ENCODE results near the gene SLC6A7. TPM values are rescaled to one million over a fixed set of nuclear protein-coding genes. Genes with fewer than 3 reads are reported as not detected.

SLC6A7 gene
- polyA plus RNA-seq, 1 of the 3 experiments (the other 2 are of a cell fraction): not detected

DNA sequence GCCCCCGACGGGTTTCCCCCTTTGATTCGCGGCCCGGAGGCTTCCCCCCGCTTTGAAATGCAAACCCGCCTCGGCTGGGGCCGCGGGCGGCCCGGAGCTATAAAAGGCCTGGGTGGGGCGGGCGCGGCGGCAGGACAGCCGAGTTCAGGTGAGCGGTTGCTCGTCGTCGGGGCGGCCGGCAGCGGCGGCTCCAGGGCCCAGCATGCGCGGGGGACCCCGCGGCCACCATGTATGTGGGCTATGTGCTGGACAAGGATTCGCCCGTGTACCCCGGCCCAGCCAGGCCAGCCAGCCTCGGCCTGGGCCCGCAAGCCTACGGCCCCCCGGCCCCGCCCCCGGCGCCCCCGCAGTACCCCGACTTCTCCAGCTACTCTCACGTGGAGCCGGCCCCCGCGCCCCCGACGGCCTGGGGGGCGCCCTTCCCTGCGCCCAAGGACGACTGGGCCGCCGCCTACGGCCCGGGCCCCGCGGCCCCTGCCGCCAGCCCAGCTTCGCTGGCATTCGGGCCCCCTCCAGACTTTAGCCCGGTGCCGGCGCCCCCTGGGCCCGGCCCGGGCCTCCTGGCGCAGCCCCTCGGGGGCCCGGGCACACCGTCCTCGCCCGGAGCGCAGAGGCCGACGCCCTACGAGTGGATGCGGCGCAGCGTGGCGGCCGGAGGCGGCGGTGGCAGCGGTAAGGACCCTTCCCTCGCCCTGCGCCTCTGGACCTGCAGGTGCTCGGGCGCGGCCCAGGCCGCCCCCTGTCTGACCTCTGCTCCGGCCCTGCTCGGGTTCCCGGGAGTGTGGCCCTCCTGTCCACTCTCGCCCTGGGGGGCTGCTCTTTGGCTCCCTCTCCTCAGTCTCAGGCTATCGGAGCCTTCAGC is 23.0 kb upstream of the SLC6A7 start, which contains the start of gene CDX1:
Gene CDX1 (plus strand): TSS at position 129 of the 862 bp plus-strand sequence. CDS start 99 bp downstream, at position 228.
- H3K27ac ChIP-seq (ENCODE audit: low read depth in 2 of 2, low read length in 1 of 2): no peak within 1 kb of the TSS
- POLR2A ChIA-PET: no interaction called here
- peaks cover 0 to 23% of the 10 kb centered on the region in 2 experiments; a peak in 1 of 4 replicates for H3K4me1 ChIP-seq (ENCODE audit: control insufficient read depth in 1 of 2, insufficient read depth in 2 of 2, low read depth in 1 of 2, low read length in 1 of 2)
- no peak within 1 kb of the TSS for H3K4me2 ChIP-seq
- no peak within 1 kb of the TSS for H2AFZ ChIP-seq (ENCODE audit: low read depth)
- no peaks in the 10 kb centered on the region for H3K36me3 ChIP-seq (replicated peaks in 1 of 2; ENCODE audit: control insufficient read depth in 1 of 2, insufficient read depth in 2 of 2, low read length in 1 of 2)
- H3F3A ChIP-seq (replicated peaks; ENCODE audit: insufficient read depth): no peaks in the 10 kb centered on the region
- TF ChIP-seq, protein P1, sequence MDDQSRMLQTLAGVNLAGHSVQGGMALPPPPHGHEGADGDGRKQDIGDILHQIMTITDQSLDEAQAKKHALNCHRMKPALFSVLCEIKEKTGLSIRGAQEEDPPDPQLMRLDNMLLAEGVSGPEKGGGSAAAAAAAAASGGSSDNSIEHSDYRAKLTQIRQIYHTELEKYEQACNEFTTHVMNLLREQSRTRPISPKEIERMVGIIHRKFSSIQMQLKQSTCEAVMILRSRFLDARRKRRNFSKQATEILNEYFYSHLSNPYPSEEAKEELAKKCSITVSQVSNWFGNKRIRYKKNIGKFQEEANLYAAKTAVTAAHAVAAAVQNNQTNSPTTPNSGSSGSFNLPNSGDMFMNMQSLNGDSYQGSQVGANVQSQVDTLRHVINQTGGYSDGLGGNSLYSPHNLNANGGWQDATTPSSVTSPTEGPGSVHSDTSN (IDR thresholded peaks at IDR 0.05): no peak
- TF ChIP-seq SMC3 (IDR thresholded peaks at IDR 0.05; ENCODE audit: low read depth, low read length) (no peak), MEF2A (IDR thresholded peaks at IDR 0.05; ENCODE audit: borderline replicate concordance, low read depth) (no peak), TAF1 (IDR thresholded peaks at IDR 0.05; ENCODE audit: borderline replicate concordance, low read depth, low read length) (no peak), RCOR1 (IDR thresholded peaks at IDR 0.05; ENCODE audit: low read length) (no peak), CHD2 (IDR thresholded peaks at IDR 0.05; ENCODE audit: low read length, partially characterized antibody) (no peak)
- TF ChIP-seq, protein P2, sequence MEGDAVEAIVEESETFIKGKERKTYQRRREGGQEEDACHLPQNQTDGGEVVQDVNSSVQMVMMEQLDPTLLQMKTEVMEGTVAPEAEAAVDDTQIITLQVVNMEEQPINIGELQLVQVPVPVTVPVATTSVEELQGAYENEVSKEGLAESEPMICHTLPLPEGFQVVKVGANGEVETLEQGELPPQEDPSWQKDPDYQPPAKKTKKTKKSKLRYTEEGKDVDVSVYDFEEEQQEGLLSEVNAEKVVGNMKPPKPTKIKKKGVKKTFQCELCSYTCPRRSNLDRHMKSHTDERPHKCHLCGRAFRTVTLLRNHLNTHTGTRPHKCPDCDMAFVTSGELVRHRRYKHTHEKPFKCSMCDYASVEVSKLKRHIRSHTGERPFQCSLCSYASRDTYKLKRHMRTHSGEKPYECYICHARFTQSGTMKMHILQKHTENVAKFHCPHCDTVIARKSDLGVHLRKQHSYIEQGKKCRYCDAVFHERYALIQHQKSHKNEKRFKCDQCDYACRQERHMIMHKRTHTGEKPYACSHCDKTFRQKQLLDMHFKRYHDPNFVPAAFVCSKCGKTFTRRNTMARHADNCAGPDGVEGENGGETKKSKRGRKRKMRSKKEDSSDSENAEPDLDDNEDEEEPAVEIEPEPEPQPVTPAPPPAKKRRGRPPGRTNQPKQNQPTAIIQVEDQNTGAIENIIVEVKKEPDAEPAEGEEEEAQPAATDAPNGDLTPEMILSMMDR (IDR thresholded peaks at IDR 0.05): no peak
- TF ChIP-seq, protein P3, sequence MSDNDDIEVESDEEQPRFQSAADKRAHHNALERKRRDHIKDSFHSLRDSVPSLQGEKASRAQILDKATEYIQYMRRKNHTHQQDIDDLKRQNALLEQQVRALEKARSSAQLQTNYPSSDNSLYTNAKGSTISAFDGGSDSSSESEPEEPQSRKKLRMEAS (IDR thresholded peaks at IDR 0.05; ENCODE audit: low read depth): no peak
- CTCF ChIA-PET: interaction anchor here (1.3 kb wide), 1 partner anchor 9 kb away, joined by 4 read pairs; no protein-coding TSS in a partner anchor
- H3K9me2 ChIP-seq: no peaks in the 10 kb centered on the region
- peak; percentile 68 for DNase-seq
- H3K79me2 ChIP-seq (ENCODE audit: insufficient read depth): no peaks in the 10 kb centered on the region
- 95% methylated on average over 46 of the region's 93 CpGs for WGBS (ENCODE audit: low lambda C conversion rate)
- no peak within 1 kb of the TSS for H3K4me3 ChIP-seq (ENCODE audit: low read depth in 2 of 2, low read length in 1 of 2)
- H3K9ac ChIP-seq: no peak within 1 kb of the TSS
- no peaks in the 10 kb centered on the region for H4K20me1 ChIP-seq (ENCODE audit: insufficient read depth)
- H3K27me3 ChIP-seq (ENCODE audit: insufficient read depth): no peaks in the 10 kb centered on the region
- no peaks in the 10 kb centered on the region for H3K9me3 ChIP-seq

DNA sequence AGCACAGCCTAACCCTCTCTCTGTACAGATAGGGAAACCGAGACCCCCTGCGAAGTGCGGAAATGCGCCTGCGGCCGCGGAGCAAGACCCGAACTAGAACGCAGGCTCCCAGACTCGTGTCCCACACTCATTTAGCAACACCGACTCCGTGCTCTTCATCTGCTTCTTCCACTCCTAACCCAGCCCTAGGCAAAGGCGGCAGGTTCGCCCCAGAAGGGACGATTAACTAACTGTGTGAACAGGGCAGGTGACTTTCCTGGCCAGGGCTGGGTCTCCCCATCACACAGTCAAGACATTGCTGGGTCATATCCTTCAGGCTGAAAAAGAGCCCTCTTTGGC is 22.4 kb upstream of the SLC6A7 start:
- Histone ChIP-seq H3K36me3 (replicated peaks in 1 of 2; ENCODE audit: control insufficient read depth in 1 of 2, insufficient read depth in 2 of 2, low read length in 1 of 2) (no peaks in the 10 kb centered on the region), H3K4me2 (no peak overlapping the region), H3K4me3 (ENCODE audit: low read depth in 2 of 2, low read length in 1 of 2) (no peak overlapping the region), H3F3A (replicated peaks; ENCODE audit: insufficient read depth) (no peaks in the 10 kb centered on the region), H3K27ac (ENCODE audit: low read depth in 2 of 2, low read length in 1 of 2) (no peak overlapping the region), H3K79me2 (ENCODE audit: insufficient read depth) (no peaks in the 10 kb centered on the region), H2AFZ (ENCODE audit: low read depth) (no peak overlapping the region), H3K9me3 (no peaks in the 10 kb centered on the region), H3K4me1 (ENCODE audit: control insufficient read depth in 1 of 2, insufficient read depth in 2 of 2, low read depth in 1 of 2, low read length in 1 of 2) (peaks cover 0 to 19% of the 10 kb centered on the region in 2 experiments; a peak in 1 of 4 replicates), H4K20me1 (ENCODE audit: insufficient read depth) (no peaks in the 10 kb centered on the region), H3K27me3 (ENCODE audit: insufficient read depth) (no peaks in the 10 kb centered on the region), H3K9me2 (no peaks in the 10 kb centered on the region), H3K9ac (no peak overlapping the region)
- CTCF ChIA-PET: interaction anchor here (0.7 to 1.6 kb wide), 5 partner anchors 15 to 183 kb away, joined by 3 to 5 read pairs (median 3); no protein-coding TSS in a partner anchor
- POLR2A ChIA-PET: no interaction called here
- 96% methylated on average over 15 of the region's 15 CpGs for WGBS (ENCODE audit: low lambda C conversion rate)
- DNase-seq: no peak
- TF ChIP-seq MXI1 (IDR thresholded peaks at IDR 0.05; ENCODE audit: low read depth, low read length): no peak
- TF ChIP-seq NFIC (IDR thresholded peaks at IDR 0.05; ENCODE audit: borderline replicate concordance): no peak
- TF ChIP-seq, protein P4, sequence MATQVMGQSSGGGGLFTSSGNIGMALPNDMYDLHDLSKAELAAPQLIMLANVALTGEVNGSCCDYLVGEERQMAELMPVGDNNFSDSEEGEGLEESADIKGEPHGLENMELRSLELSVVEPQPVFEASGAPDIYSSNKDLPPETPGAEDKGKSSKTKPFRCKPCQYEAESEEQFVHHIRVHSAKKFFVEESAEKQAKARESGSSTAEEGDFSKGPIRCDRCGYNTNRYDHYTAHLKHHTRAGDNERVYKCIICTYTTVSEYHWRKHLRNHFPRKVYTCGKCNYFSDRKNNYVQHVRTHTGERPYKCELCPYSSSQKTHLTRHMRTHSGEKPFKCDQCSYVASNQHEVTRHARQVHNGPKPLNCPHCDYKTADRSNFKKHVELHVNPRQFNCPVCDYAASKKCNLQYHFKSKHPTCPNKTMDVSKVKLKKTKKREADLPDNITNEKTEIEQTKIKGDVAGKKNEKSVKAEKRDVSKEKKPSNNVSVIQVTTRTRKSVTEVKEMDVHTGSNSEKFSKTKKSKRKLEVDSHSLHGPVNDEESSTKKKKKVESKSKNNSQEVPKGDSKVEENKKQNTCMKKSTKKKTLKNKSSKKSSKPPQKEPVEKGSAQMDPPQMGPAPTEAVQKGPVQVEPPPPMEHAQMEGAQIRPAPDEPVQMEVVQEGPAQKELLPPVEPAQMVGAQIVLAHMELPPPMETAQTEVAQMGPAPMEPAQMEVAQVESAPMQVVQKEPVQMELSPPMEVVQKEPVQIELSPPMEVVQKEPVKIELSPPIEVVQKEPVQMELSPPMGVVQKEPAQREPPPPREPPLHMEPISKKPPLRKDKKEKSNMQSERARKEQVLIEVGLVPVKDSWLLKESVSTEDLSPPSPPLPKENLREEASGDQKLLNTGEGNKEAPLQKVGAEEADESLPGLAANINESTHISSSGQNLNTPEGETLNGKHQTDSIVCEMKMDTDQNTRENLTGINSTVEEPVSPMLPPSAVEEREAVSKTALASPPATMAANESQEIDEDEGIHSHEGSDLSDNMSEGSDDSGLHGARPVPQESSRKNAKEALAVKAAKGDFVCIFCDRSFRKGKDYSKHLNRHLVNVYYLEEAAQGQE (IDR thresholded peaks at IDR 0.05; ENCODE audit: low read depth, low read length): no peak
- TF ChIP-seq, protein P1 (IDR thresholded peaks at IDR 0.05): no peak
- TF ChIP-seq, protein P2 (IDR thresholded peaks at IDR 0.05): no peak
- no peak for TF ChIP-seq RCOR1 (IDR thresholded peaks at IDR 0.05; ENCODE audit: low read length)
- TF ChIP-seq TEAD4 (IDR thresholded peaks at IDR 0.05; ENCODE audit: borderline replicate concordance, insufficient read depth): no peak
- no peak for TF ChIP-seq EP300 (IDR thresholded peaks at IDR 0.05; ENCODE audit: borderline replicate concordance in 1 of 2, low read depth in 1 of 2, low read length in 1 of 2)
